Progenitor cell of endocrine pancreas (in vitro differentiated cells): ENCODE data around the gene CCR4. TPM values are rescaled to one million over a fixed set of nuclear protein-coding genes. Genes with fewer than 3 reads are reported as not detected.
A peak's percentile ranks its signal among the peaks of the same experiment; 100 is the strongest.
"Not testable (repeated sequence)": the region's sequence is repeated elsewhere in the genome, so short reads cannot be mapped to it uniquely, and the experiment has no call there.

Experiments
- DNase-seq: peaks from one replicate; pipeline ENCODE4 v3.0.0; 2021; ENCODE audit warnings: low spot score; ENCODE audit not compliant: unreplicated experiment
- H3K27ac Mint-ChIP-seq: 2 replicates; pipeline ENCODE4 v1.8.0; 2021; ENCODE audit warnings: mild to moderate bottlenecking, moderate library complexity, mixed read lengths
- H3K27me3 Mint-ChIP-seq: 2 replicates; pipeline ENCODE4 v1.8.0; 2021; ENCODE audit warnings: mixed read lengths
- H3K36me3 Mint-ChIP-seq: 2 replicates; pipeline ENCODE4 v1.8.0; 2022; ENCODE audit warnings: mixed read lengths; ENCODE audit not compliant: insufficient read depth
- H3K4me1 Mint-ChIP-seq: 2 replicates; pipeline ENCODE4 v1.8.0; 2021; ENCODE audit warnings: low read depth, mixed read lengths
- H3K4me3 Mint-ChIP-seq: 2 replicates; pipeline ENCODE4 v1.8.0; 2021; ENCODE audit warnings: low read depth, mild to moderate bottlenecking, moderate library complexity, mixed read lengths
- H3K9me3 Mint-ChIP-seq: 2 replicates; pipeline ENCODE4 v1.8.0; 2021; ENCODE audit warnings: low read depth, mixed read lengths
- long read RNA-seq: library from polyadenylated mRNA; unstranded; transcript quantifications from one replicate; pipeline ENCODE4 v2.0.0, GENCODE V29; 2020
- total RNA-seq: library from RNA; stranded (reverse); gene quantifications from 2 replicates; pipeline ENCODE4 v1.2.1, GENCODE V29; 2021
- TF ChIP-seq, protein P1 (sequence below): fragments of 200-600 bp; sonication (generic); IDR thresholded peaks from one replicate; pipeline ENCODE4 v1.5.0; 2021; ENCODE audit warnings: antibody characterized with exemption, mild to moderate bottlenecking; ENCODE audit not compliant: unreplicated experiment

The CCR4 gene
- total RNA-seq: not detected in 2 replicates
- long read RNA-seq: 0 reads

DNA sequence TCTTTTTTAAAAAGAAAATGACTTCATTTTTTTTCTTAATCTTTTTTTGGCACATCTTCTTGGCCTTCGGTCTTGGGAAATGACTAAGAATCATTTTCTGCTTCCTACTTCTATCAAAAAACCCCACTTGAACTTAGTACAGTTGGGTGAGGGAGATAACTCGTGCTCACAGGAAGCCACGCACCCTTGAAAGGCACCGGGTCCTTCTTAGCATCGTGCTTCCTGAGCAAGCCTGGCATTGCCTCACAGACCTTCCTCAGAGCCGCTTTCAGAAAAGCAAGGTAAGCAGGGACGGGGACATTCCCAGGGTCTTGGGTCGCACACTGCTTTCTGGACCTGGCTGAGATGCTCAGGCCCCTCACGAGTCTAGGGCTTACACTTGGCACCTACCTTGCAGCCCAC, at the start of gene CCR4:
TSS of gene CCR4 (plus strand) at position 235 of the 402 bp plus-strand sequence. CDS start 1,779 bp downstream, outside the sequence.
- Mint-ChIP-seq H3K27ac (no peak within 1 kb of the TSS), H3K36me3 (no peaks in the 10 kb centered on the region), H3K4me3 (no peak within 1 kb of the TSS), H3K9me3 (no peaks in the 10 kb centered on the region), H3K27me3 (peaks cover 35% of the 10 kb centered on the region), H3K4me1 (peaks cover 4% of the 10 kb centered on the region)
- TF ChIP-seq, protein P1, sequence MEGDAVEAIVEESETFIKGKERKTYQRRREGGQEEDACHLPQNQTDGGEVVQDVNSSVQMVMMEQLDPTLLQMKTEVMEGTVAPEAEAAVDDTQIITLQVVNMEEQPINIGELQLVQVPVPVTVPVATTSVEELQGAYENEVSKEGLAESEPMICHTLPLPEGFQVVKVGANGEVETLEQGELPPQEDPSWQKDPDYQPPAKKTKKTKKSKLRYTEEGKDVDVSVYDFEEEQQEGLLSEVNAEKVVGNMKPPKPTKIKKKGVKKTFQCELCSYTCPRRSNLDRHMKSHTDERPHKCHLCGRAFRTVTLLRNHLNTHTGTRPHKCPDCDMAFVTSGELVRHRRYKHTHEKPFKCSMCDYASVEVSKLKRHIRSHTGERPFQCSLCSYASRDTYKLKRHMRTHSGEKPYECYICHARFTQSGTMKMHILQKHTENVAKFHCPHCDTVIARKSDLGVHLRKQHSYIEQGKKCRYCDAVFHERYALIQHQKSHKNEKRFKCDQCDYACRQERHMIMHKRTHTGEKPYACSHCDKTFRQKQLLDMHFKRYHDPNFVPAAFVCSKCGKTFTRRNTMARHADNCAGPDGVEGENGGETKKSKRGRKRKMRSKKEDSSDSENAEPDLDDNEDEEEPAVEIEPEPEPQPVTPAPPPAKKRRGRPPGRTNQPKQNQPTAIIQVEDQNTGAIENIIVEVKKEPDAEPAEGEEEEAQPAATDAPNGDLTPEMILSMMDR: no peak
- no peak for DNase-seq

DNA sequence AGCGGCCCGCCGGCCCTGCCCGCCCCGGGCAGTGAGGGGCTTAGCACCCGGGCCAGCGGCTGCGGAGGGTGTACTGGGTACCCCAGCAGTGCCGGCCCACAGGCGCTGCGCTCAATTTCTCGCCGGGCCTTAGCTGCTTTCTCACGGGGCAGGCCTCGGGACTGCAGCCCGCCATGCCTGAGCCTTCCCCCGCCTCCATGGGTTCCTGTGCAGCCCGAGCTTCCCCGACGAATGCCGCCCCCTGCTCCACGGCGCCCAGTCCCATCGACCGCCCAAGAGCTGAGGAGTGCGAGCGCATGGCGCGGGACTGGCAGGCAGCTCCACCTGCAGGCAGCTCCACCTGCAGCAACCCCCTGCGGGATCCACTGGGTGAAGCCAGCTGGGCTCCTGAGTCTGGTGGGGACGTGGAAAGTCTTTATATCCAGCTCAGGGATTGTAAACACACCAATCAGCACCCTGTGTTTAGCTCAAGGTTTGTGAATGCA, 48.5 kb upstream of the CCR4 start:
- TF ChIP-seq, protein P1: peak; percentile 73
- H3K9me3 Mint-ChIP-seq, H3K36me3 Mint-ChIP-seq, H3K27me3 Mint-ChIP-seq, H3K4me1 Mint-ChIP-seq: not testable (repeated sequence)
- peak overlapping the region; percentile 73 for H3K27ac Mint-ChIP-seq
- DNase-seq: peak; percentile 76
- peak overlapping the region; percentile 75 for H3K4me3 Mint-ChIP-seq

DNA sequence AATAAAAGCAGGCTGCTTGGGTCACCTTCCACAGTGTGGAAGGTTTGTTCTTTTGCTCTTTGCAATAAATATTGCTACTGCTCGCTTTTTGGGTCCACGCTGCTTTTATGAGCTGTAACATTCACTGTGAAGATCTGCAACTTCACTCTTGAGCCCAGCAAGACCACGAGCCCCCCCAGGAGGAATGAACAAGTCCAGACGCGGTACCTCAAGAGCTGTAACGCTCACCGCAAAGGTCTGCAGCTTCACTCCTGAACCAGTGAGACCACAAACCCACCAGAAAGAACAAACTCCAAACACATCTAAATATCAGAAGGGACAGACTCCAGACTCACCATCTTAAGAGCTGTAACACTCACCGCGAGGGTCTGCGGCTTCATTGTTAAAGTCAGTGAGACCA, 47.5 kb upstream of the CCR4 start:
- TF ChIP-seq, protein P1: no peak
- H3K4me3 Mint-ChIP-seq: no peak overlapping the region
- no peaks in the 10 kb centered on the region for H3K27me3 Mint-ChIP-seq
- no peak overlapping the region for H3K27ac Mint-ChIP-seq
- H3K9me3 Mint-ChIP-seq: peaks cover 3% of the 10 kb centered on the region
- peaks cover 4% of the 10 kb centered on the region for H3K4me1 Mint-ChIP-seq
- no peak for DNase-seq
- no peaks in the 10 kb centered on the region for H3K36me3 Mint-ChIP-seq

DNA sequence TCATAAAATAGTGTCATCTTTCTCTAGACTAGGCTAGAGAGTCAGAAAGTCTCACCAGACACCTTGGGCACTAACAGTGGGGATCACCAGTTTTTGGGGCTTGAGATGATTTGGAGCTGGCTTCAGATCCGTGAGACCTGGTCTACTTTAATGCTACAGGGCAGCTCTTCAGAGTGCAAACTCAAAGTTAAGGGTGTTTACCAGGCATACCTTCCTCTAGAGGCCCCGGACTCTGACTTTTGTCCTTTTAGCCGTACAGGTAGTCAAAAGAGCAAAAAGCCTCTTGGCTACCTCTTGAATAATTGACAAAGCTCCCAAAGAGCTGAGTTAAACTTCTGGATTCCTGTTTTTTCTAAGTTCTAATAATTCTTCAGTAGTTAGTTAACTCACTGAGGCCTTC, 41.4 kb upstream of the CCR4 start:
- H3K27ac Mint-ChIP-seq: peak overlapping the region; percentile 6

DNA sequence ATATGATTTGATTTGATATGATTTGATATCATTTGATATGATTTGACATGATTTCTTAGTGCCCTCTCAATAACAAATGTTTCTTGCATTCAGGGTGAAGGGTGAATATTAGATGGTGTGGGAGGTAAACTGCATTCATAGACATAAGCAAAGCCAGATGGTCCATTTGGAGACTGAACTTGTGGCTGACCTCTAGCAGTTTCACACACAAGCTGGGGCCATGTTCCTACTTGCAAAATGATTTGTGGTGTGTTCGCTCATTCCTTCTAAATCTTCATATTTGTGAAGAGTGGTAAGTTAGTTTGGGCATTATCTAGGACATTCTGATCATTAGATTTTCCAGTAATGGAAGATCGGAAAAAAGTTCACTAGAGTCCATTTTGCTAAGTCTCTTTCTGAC, 40.5 kb upstream of the CCR4 start:
- no peaks in the 10 kb centered on the region for H3K9me3 Mint-ChIP-seq
- DNase-seq: no peak
- no peak overlapping the region for H3K27ac Mint-ChIP-seq
- no peaks in the 10 kb centered on the region for H3K27me3 Mint-ChIP-seq
- TF ChIP-seq, protein P1: no peak
- H3K4me3 Mint-ChIP-seq: no peak overlapping the region
- H3K4me1 Mint-ChIP-seq: no peaks in the 10 kb centered on the region
- H3K36me3 Mint-ChIP-seq: no peaks in the 10 kb centered on the region

More for the DNA sequence above, 41.4 kb upstream of the CCR4 start:
- H3K27me3 Mint-ChIP-seq: no peaks in the 10 kb centered on the region
- H3K9me3 Mint-ChIP-seq: no peaks in the 10 kb centered on the region
- DNase-seq: no peak
- no peak overlapping the region for H3K4me3 Mint-ChIP-seq
- H3K36me3 Mint-ChIP-seq: no peaks in the 10 kb centered on the region
- TF ChIP-seq, protein P1: no peak
- H3K4me1 Mint-ChIP-seq: no peaks in the 10 kb centered on the region
